Common myeloid progenitor, CD34-positive (primary cell): ENCODE results near the gene ANAPC4.

Experiments used
- CTCF ChIA-PET: fragments of 350-600 bp; sonication (Branson Sonifier 250); formaldehyde crosslinking; loops from one replicate; lab custom pipeline; 2021; ENCODE audit warnings: antibody characterized with exemption; lab: Charles Lee
- POLR2A ChIA-PET: fragments of 350-600 bp; sonication (Branson Sonifier 250); formaldehyde crosslinking; loops from one replicate; lab custom pipeline; 2021; ENCODE audit warnings: antibody characterized with exemption; lab: Charles Lee
- DNase-seq, 3 donors: peaks; one replicate each; pipeline versions ENCODE4 v3.0.0 to v3.0.0-alpha.2; 2013
- H3K27ac ChIP-seq, 2 experiments: 1 replicate in 1 of 2; 2 replicates in 1 of 2; pipeline ENCODE4 v1.7.0; 2013; ENCODE audit warnings: inconsistent platforms in 2 of 2, low read length in 2 of 2, mild to moderate bottlenecking in 2 of 2, low read depth in 1 of 2, moderate library complexity in 1 of 2; ENCODE audit not compliant: severe bottlenecking in 2 of 2, insufficient read depth in 1 of 2, poor library complexity in 1 of 2
- H3K27me3 ChIP-seq, 5 experiments: replicated peaks in 2 of 5; 1 replicate in 3 of 5; 2 replicates in 2 of 5; pipeline versions ENCODE4 v1.6.1 to v1.7.0; 2013; ENCODE audit warnings: low read length in 4 of 5, mild to moderate bottlenecking in 2 of 5, moderate library complexity in 2 of 5, inconsistent platforms in 1 of 5; ENCODE audit not compliant: insufficient read depth in 5 of 5, control insufficient read depth in 4 of 5
- H3K36me3 ChIP-seq, 4 experiments: 1 replicate in 2 of 4; 2 replicates in 2 of 4; pipeline versions ENCODE4 v1.6.1 to v1.7.0; 2013; ENCODE audit warnings: low read length in 3 of 4, control low read depth in 1 of 4, mild to moderate bottlenecking in 1 of 4; ENCODE audit not compliant: control insufficient read depth in 4 of 4, insufficient read depth in 4 of 4
- H3K4me1 ChIP-seq, 4 experiments: 1 replicate in 3 of 4; 2 replicates in 1 of 4; pipeline versions ENCODE4 v1.6.1 to v1.7.1; 2013; ENCODE audit warnings: low read length in 3 of 4, mild to moderate bottlenecking in 3 of 4, control low read depth in 1 of 4, inconsistent platforms in 1 of 4, moderate library complexity in 1 of 4; ENCODE audit not compliant: control insufficient read depth in 4 of 4, insufficient read depth in 4 of 4; ENCODE audit errors: control extremely low read depth in 1 of 4
- H3K4me3 ChIP-seq, 7 experiments: 1 replicate in 4 of 7; 2 replicates in 3 of 7; pipeline versions ENCODE4 v1.5.1 to v1.7.0; 2013; ENCODE audit warnings: mild to moderate bottlenecking in 7 of 7, low read length in 6 of 7, moderate library complexity in 6 of 7, inconsistent platforms in 2 of 7, low read depth in 2 of 7, control low read depth in 1 of 7; ENCODE audit not compliant: insufficient read depth in 4 of 7, control insufficient read depth in 1 of 7; ENCODE audit errors: extremely low read depth in 1 of 7
- H3K9me3 ChIP-seq, 5 experiments: 1 replicate in 4 of 5; 2 replicates in 1 of 5; pipeline versions ENCODE4 v1.6.1 to v1.7.1; 2013; ENCODE audit warnings: low read length in 4 of 5, mild to moderate bottlenecking in 2 of 5, inconsistent platforms in 1 of 5, low read depth in 1 of 5, moderate library complexity in 1 of 5; ENCODE audit not compliant: control insufficient read depth in 4 of 5, insufficient read depth in 2 of 5; ENCODE audit errors: control extremely low read depth in 1 of 5
- WGBS: methylation state at CpG from one replicate; pipeline ENCODE4 v1.1.5; 2013; ENCODE audit not compliant: insufficient coverage; 5-methylcytosine and 5-hydroxymethylcytosine counted together

ANAPC4 gene

GRCh38 chr4:25425361-25425760, 48.3 kb downstream of the ANAPC4 start:
- H3K27ac ChIP-seq: no peak overlapping the region
- ChIA-PET CTCF (interaction anchor here (1.2 kb wide), 1 partner anchor 16 kb away, joined by 3 read pairs; no protein-coding TSS in a partner anchor), POLR2A (no interaction called here)
- H3K4me3 ChIP-seq: no peak overlapping the region
- no peak for DNase-seq
- no peaks in the 10 kb centered on the region for H3K36me3 ChIP-seq
- 86% methylated on average over 2 of the region's 4 CpGs for WGBS
- H3K27me3 ChIP-seq: no peaks in the 10 kb centered on the region
- peaks cover 0 to 10% (median 2%) of the 10 kb centered on the region in 4 experiments for H3K4me1 ChIP-seq
- H3K9me3 ChIP-seq: no peaks in the 10 kb centered on the region

- H3K36me3 ChIP-seq: no peaks in the 10 kb centered on the region
- 86% methylated on average over 3 of the region's 5 CpGs for WGBS
- H3K4me3 ChIP-seq: no peak overlapping the region
- H3K27me3 ChIP-seq: no peaks in the 10 kb centered on the region
- ChIA-PET POLR2A (no interaction called here), CTCF (interaction anchor here (0.7 kb wide), 1 partner anchor 11 kb away, joined by 3 read pairs; no protein-coding TSS in a partner anchor)
- DNase-seq: no peak
- H3K9me3 ChIP-seq: peaks cover 0 to 2% (median 0%) of the 10 kb centered on the region in 5 experiments
- no peaks in the 10 kb centered on the region for H3K4me1 ChIP-seq
- no peak overlapping the region for H3K27ac ChIP-seq
Measured at GRCh38 chr4:25427871-25428270, 50.8 kb downstream of the ANAPC4 start.

- Histone ChIP-seq H3K9me3 (peaks cover 0 to 2% (median 0%) of the 10 kb centered on the region in 5 experiments), H3K36me3 (no peaks in the 10 kb centered on the region), H3K27me3 (no peaks in the 10 kb centered on the region), H3K27ac (no peak overlapping the region), H3K4me3 (no peak overlapping the region), H3K4me1 (peaks cover 0 to 3% (median 0%) of the 10 kb centered on the region in 4 experiments)
- ChIA-PET CTCF (interaction anchor here (1.4 kb wide), 2 partner anchors 11 to 13 kb away, joined by 3 to 4 read pairs; no protein-coding TSS in a partner anchor), POLR2A (no interaction called here)
- DNase-seq: no peak
- WGBS: 100% methylated on average over 4 of the region's 5 CpGs
Measured at GRCh38 chr4:25430630-25431029, 53.6 kb downstream of the ANAPC4 start.

GRCh38 chr4:25433966-25434827, 57.1 kb downstream of the ANAPC4 start:
- Histone ChIP-seq H3K4me1 (peaks cover 0 to 3% (median 0%) of the 10 kb centered on the region in 4 experiments), H3K9me3 (peaks cover 0 to 2% (median 0%) of the 10 kb centered on the region in 5 experiments), H3K4me3 (no peak overlapping the region), H3K27ac (no peak overlapping the region), H3K27me3 (no peaks in the 10 kb centered on the region), H3K36me3 (no peaks in the 10 kb centered on the region)
- ChIA-PET CTCF (no interaction called here), POLR2A (no interaction called here)
- 97% methylated on average over 14 of the region's 14 CpGs for WGBS
- DNase-seq: no peak

- no peaks in the 10 kb centered on the region for H3K27me3 ChIP-seq
- peaks cover 0 to 3% (median 0%) of the 10 kb centered on the region in 4 experiments for H3K4me1 ChIP-seq
- H3K9me3 ChIP-seq: peaks cover 0 to 2% (median 0%) of the 10 kb centered on the region in 5 experiments
- H3K27ac ChIP-seq: no peak overlapping the region
- no peak overlapping the region for H3K4me3 ChIP-seq
- ChIA-PET CTCF (no interaction called here), POLR2A (no interaction called here)
- no peak for DNase-seq
- no peaks in the 10 kb centered on the region for H3K36me3 ChIP-seq
Measured at GRCh38 chr4:25437926-25438325, 60.9 kb downstream of the ANAPC4 start.

GRCh38 chr4:25439918-25440477, 62.9 kb downstream of the ANAPC4 start:
- Histone ChIP-seq H3K9me3 (peaks cover 0 to 2% (median 0%) of the 10 kb centered on the region in 5 experiments), H3K27ac (no peak overlapping the region), H3K36me3 (no peaks in the 10 kb centered on the region), H3K4me1 (no peaks in the 10 kb centered on the region), H3K27me3 (no peaks in the 10 kb centered on the region), H3K4me3 (no peak overlapping the region)
- 83% methylated on average over 1 of the region's 2 CpGs for WGBS
- ChIA-PET CTCF (interaction anchor here (0.6 to 5.0 kb wide), 6 partner anchors 13 to 327 kb away, joined by 3 to 38 read pairs (median 3); no protein-coding TSS in a partner anchor), POLR2A (no interaction called here)
- DNase-seq: peak; percentile 51 to 74 (median 72)
